SK-N-SH (cell line): Measurements from ENCODE around the gene TIAM2. TPM values are rescaled to one million over a fixed set of nuclear protein-coding genes. Genes with fewer than 3 reads are reported as not detected.

Source experiments
- CTCF ChIA-PET: fragments of 300-600, 350-600 bp; formaldehyde crosslinking; extraction: SDS; loops from one replicate; lab custom pipeline; 2021; lab: Yijun Ruan, JAX
- POLR2A ChIA-PET: fragments of 350-600 bp; sonication (Branson Sonifier 250); formaldehyde crosslinking; extraction: SDS; loops from one replicate; lab custom pipeline; 2020; ENCODE audit warnings: antibody characterized with exemption, inconsistent platforms; lab: Yijun Ruan, JAX
- DNase-seq: peaks from one replicate; pipeline ENCODE4 v3.0.0; 2012
- H2AFZ ChIP-seq: fragments of 200-600 bp; sonication (generic); 2 replicates; pipeline ENCODE4 v1.8.1; 2016; ENCODE audit warnings: antibody characterized with exemption, mild to moderate bottlenecking, low read depth
- H3F3A ChIP-seq: fragments of 200-600 bp; sonication (generic); replicated peaks from 2 replicates; pipeline ENCODE3; 2016; ENCODE audit warnings: antibody characterized with exemption, mild to moderate bottlenecking; ENCODE audit not compliant: insufficient read depth
- H3K27ac ChIP-seq, 2 experiments: fragments of 200-500 bp in 1 of 2; fragments of 200-600 bp in 1 of 2; sonication (Bioruptor generic) in 1 of 2; sonication (generic), shearing (Covaris generic) in 1 of 2; 2 replicates each; pipeline versions ENCODE4 v1.5.1 to v1.6.1; 2014 to 2016; ENCODE audit warnings: low read depth in 2 of 2, inconsistent platforms in 1 of 2, low read length in 1 of 2, mild to moderate bottlenecking in 1 of 2, mixed read lengths in 1 of 2
- H3K27me3 ChIP-seq: fragments of 200-600 bp; sonication (generic), shearing (Covaris generic); 2 replicates; pipeline ENCODE4 v1.6.1; 2016; ENCODE audit warnings: mixed run types; ENCODE audit not compliant: insufficient read depth
- H3K36me3 ChIP-seq, 2 experiments: fragments of 200-500 bp in 1 of 2; fragments of 200-600 bp in 1 of 2; sonication (Bioruptor generic) in 1 of 2; sonication (generic) in 1 of 2; replicated peaks in 1 of 2; 2 replicates each; pipeline versions ENCODE3 to v1.5.1; 2014 to 2016; ENCODE audit warnings: low read length in 1 of 2, mild to moderate bottlenecking in 1 of 2; ENCODE audit not compliant: insufficient read depth in 2 of 2, control insufficient read depth in 1 of 2
- H3K4me1 ChIP-seq, 2 experiments: fragments of 200-500 bp in 1 of 2; fragments of 200-600 bp in 1 of 2; sonication (Bioruptor generic) in 1 of 2; sonication (generic), shearing (Covaris generic) in 1 of 2; 2 replicates each; pipeline versions ENCODE4 v1.5.1 to v1.6.1; 2014 to 2016; ENCODE audit warnings: low read depth in 1 of 2, low read length in 1 of 2, mixed run types in 1 of 2; ENCODE audit not compliant: insufficient read depth in 2 of 2, control insufficient read depth in 1 of 2
- H3K4me2 ChIP-seq: fragments of 200-600 bp; sonication (generic), shearing (Covaris generic); 2 replicates; pipeline ENCODE4 v1.6.1; 2017; ENCODE audit warnings: mixed run types
- H3K4me3 ChIP-seq, 2 experiments: fragments of 200-500 bp in 1 of 2; fragments of 200-600 bp in 1 of 2; sonication (Bioruptor generic) in 1 of 2; sonication (generic), shearing (Covaris generic) in 1 of 2; 2 replicates each; pipeline versions ENCODE4 v1.5.1 to v1.8.1; 2014 to 2016; ENCODE audit warnings: low read depth in 2 of 2, inconsistent platforms in 1 of 2, low read length in 1 of 2, mild to moderate bottlenecking in 1 of 2, mixed read lengths in 1 of 2, moderate library complexity in 1 of 2
- H3K79me2 ChIP-seq: fragments of 200-600 bp; sonication (generic); 2 replicates; pipeline ENCODE4 v1.8.1; 2017; ENCODE audit warnings: mild to moderate bottlenecking; ENCODE audit not compliant: insufficient read depth
- H3K9ac ChIP-seq: fragments of 200-600 bp; sonication (generic); 2 replicates; pipeline ENCODE4 v1.6.1; 2017; ENCODE audit warnings: mixed run types
- H3K9me2 ChIP-seq: fragments of 200-600 bp; sonication (generic); 2 replicates; pipeline ENCODE4 v1.6.1; 2017; ENCODE audit warnings: mixed run types
- H3K9me3 ChIP-seq: fragments of 200-600 bp; sonication (generic); 2 replicates; pipeline ENCODE4 v1.6.1; 2017; ENCODE audit warnings: mixed run types, mild to moderate bottlenecking, moderate library complexity
- H4K20me1 ChIP-seq: fragments of 200-600 bp; sonication (generic); 2 replicates; pipeline ENCODE4 v1.6.1; 2017; ENCODE audit warnings: mild to moderate bottlenecking, mixed run types; ENCODE audit not compliant: insufficient read depth
- EP300 ChIP-seq, 2 experiments: IDR thresholded peaks; 2 replicates each; pipeline versions ENCODE4 v1.4.0 to v1.6.1; 2012; ENCODE audit warnings: borderline replicate concordance in 1 of 2, low read depth in 1 of 2, low read length in 1 of 2
- FOSL2 ChIP-seq: IDR thresholded peaks from 2 replicates; pipeline ENCODE4 v1.4.0; 2012; ENCODE audit warnings: low read depth, mild to moderate bottlenecking, moderate library complexity, borderline replicate concordance
- FOXM1 ChIP-seq: IDR thresholded peaks from 2 replicates; pipeline ENCODE4 v1.4.0; 2012; ENCODE audit warnings: low read depth, mild to moderate bottlenecking
- GABPA ChIP-seq: IDR thresholded peaks from 2 replicates; pipeline ENCODE4 v1.4.0; 2012; ENCODE audit warnings: low read depth, mild to moderate bottlenecking
- GATA2 ChIP-seq: sonication (generic); formaldehyde crosslinking; IDR thresholded peaks from 2 replicates; pipeline ENCODE4 v1.5.0; 2020; ENCODE audit warnings: mild to moderate bottlenecking, missing genetic modification reagents
- MEF2A ChIP-seq: IDR thresholded peaks from 2 replicates; pipeline ENCODE4 v1.4.0; 2012; ENCODE audit warnings: low read depth, borderline replicate concordance
- MXI1 ChIP-seq: IDR thresholded peaks from 2 replicates; pipeline ENCODE4 v1.6.1; 2012; ENCODE audit warnings: mild to moderate bottlenecking, low read depth, low read length, improper control_type of control experiment
- NFIC ChIP-seq: IDR thresholded peaks from 2 replicates; pipeline ENCODE4 v1.4.0; 2012; ENCODE audit warnings: borderline replicate concordance
- POLR2AphosphoS5 ChIP-seq: IDR thresholded peaks from 2 replicates; pipeline ENCODE4 v1.6.1; 2012; ENCODE audit warnings: low read depth, low read length
- RFX5 ChIP-seq: IDR thresholded peaks from 2 replicates; pipeline ENCODE4 v1.6.1; 2012; ENCODE audit warnings: mild to moderate bottlenecking, improper control_type of control experiment, low read length
- RXRA ChIP-seq: IDR thresholded peaks from 2 replicates; pipeline ENCODE4 v1.4.0; 2012; ENCODE audit warnings: low read depth, mild to moderate bottlenecking, borderline replicate concordance
- SIN3A ChIP-seq: IDR thresholded peaks from 2 replicates; pipeline ENCODE4 v1.6.1; 2012; ENCODE audit warnings: low read depth, mild to moderate bottlenecking, low read length, moderate library complexity, borderline replicate concordance
- SMC3 ChIP-seq: IDR thresholded peaks from 2 replicates; pipeline ENCODE4 v1.6.1; 2012; ENCODE audit warnings: low read depth, low read length, improper control_type of control experiment
- TEAD4 ChIP-seq: IDR thresholded peaks from 2 replicates; pipeline ENCODE4 v1.4.0; 2012; ENCODE audit warnings: mild to moderate bottlenecking, borderline replicate concordance; ENCODE audit not compliant: insufficient read depth
- WGBS: methylation state at CpG from one replicate; pipeline ENCODE4 v1.1.6; 2017; ENCODE audit warnings: low lambda C conversion rate; 5-methylcytosine and 5-hydroxymethylcytosine counted together
- polyA plus RNA-seq, 3 experiments: library from polyadenylated mRNA; depleted of rRNA; stranded (reverse); fragments of >200 nt; gene quantifications; 2 replicates each; pipeline ENCODE4 v1.2.3, GENCODE V29; 2012
- TF ChIP-seq, protein P1 (sequence below): IDR thresholded peaks from 2 replicates; pipeline ENCODE4; 2012
- TF ChIP-seq, protein P2 (sequence below): fragments of 200-600 bp; sonication (generic); IDR thresholded peaks from 2 replicates; pipeline ENCODE4 v1.6.1; 2017; ENCODE audit warnings: antibody characterized with exemption, mild to moderate bottlenecking, moderate library complexity
- TF ChIP-seq, protein P3 (sequence below): IDR thresholded peaks from 2 replicates; pipeline ENCODE4 v1.6.1; 2012; ENCODE audit warnings: mild to moderate bottlenecking, low read depth, low read length, moderate library complexity
- TF ChIP-seq, protein P4 (sequence below): IDR thresholded peaks from 2 replicates; pipeline ENCODE4 v1.4.0; 2012; ENCODE audit warnings: low read depth
- TF ChIP-seq, protein P5 (sequence below): IDR thresholded peaks from 2 replicates; pipeline ENCODE4 v1.4.0; 2012; ENCODE audit warnings: low read depth, borderline replicate concordance
- TF ChIP-seq, protein P6 (sequence below): IDR thresholded peaks from 2 replicates; pipeline ENCODE4 v1.4.0; 2012; ENCODE audit warnings: low read depth, borderline replicate concordance

The TIAM2 gene
- 10.2 and 13.6 TPM in 2 replicates for polyA plus RNA-seq (2012; rRNA removed)
- 10.2 and 10.3 TPM in 2 replicates for polyA plus RNA-seq (2012; cell fraction: cytosol; rRNA removed)
- 29.0 and 33.0 TPM in 2 replicates for polyA plus RNA-seq (2012; cell fraction: nucleus; rRNA removed)

DNA sequence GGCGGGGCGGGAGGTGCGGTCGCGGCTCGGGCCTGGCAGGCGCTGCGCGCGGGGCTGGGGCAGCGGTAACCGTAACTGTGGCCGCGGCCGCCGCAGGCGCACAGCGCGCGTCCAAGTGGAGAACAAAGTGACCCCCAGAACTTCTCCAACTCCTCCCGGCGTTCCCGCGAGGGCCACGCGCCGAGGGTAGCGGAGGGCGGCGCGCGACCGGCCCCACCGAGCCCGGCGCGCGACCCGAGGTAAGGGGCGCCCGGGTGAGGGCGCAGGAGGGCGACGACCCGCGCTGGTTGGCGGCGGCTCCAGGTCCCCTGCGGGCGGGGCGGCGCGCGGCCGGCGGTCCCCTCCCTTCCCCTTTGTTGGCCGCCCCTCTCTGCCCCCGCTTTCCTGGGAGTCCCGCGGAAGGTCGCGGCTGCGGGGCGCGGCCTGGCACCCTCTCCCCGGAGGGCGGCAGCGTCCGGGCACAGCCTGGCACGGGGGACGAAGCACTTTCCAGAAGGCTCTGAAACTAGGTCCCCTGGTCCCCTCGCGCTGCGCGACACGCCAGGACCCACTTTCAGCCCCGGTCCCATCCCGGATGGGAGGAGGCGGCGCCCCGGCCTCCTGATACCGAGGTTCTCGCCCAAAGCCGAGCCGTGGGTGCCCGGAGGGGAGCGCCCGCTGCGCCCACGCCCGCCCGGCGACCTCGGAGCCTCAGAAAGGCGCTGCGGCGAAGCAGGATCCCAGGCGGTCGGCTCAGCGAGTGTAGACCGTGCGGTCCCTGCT, at the start of gene TIAM2:
Gene TIAM2, plus strand, starts transcription at position 62 of the 762 bp plus-strand sequence. CDS start 133,909 bp downstream, outside the sequence.
- Histone ChIP-seq H3K9me3 (no peaks in the 10 kb centered on the region), H3K27ac (no peak within 1 kb of the TSS; a peak in 1 of 4 replicates), H3K79me2 (peaks cover 21% of the 10 kb centered on the region; the same call in 1 of the 2 replicates), H2AFZ (peak within 1 kb of the TSS; percentile 88), H3K9ac (peak within 1 kb of the TSS; percentile 82), H3F3A (peaks cover 4% of the 10 kb centered on the region), H3K4me2 (peak within 1 kb of the TSS; percentile 94), H3K27me3 (no peaks in the 10 kb centered on the region), H4K20me1 (no peaks in the 10 kb centered on the region), H3K4me1 (peaks cover 0 to 5% of the 10 kb centered on the region in 2 experiments; a peak in 2 of 4 replicates), H3K4me3 (peak within 1 kb of the TSS; percentile 75), H3K9me2 (no peaks in the 10 kb centered on the region), H3K36me3 (no peaks in the 10 kb centered on the region)
- CTCF ChIA-PET: no interaction called here
- peak; percentile 92 for DNase-seq
- POLR2A ChIA-PET: no interaction called here
- no CpG with 5 or more reads among the region's 102 CpGs for WGBS
- TF ChIP-seq, protein P1, sequence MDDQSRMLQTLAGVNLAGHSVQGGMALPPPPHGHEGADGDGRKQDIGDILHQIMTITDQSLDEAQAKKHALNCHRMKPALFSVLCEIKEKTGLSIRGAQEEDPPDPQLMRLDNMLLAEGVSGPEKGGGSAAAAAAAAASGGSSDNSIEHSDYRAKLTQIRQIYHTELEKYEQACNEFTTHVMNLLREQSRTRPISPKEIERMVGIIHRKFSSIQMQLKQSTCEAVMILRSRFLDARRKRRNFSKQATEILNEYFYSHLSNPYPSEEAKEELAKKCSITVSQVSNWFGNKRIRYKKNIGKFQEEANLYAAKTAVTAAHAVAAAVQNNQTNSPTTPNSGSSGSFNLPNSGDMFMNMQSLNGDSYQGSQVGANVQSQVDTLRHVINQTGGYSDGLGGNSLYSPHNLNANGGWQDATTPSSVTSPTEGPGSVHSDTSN: no peak
- TF ChIP-seq, protein P2, sequence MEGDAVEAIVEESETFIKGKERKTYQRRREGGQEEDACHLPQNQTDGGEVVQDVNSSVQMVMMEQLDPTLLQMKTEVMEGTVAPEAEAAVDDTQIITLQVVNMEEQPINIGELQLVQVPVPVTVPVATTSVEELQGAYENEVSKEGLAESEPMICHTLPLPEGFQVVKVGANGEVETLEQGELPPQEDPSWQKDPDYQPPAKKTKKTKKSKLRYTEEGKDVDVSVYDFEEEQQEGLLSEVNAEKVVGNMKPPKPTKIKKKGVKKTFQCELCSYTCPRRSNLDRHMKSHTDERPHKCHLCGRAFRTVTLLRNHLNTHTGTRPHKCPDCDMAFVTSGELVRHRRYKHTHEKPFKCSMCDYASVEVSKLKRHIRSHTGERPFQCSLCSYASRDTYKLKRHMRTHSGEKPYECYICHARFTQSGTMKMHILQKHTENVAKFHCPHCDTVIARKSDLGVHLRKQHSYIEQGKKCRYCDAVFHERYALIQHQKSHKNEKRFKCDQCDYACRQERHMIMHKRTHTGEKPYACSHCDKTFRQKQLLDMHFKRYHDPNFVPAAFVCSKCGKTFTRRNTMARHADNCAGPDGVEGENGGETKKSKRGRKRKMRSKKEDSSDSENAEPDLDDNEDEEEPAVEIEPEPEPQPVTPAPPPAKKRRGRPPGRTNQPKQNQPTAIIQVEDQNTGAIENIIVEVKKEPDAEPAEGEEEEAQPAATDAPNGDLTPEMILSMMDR: peak; percentile 16
- TF ChIP-seq, protein P3, sequence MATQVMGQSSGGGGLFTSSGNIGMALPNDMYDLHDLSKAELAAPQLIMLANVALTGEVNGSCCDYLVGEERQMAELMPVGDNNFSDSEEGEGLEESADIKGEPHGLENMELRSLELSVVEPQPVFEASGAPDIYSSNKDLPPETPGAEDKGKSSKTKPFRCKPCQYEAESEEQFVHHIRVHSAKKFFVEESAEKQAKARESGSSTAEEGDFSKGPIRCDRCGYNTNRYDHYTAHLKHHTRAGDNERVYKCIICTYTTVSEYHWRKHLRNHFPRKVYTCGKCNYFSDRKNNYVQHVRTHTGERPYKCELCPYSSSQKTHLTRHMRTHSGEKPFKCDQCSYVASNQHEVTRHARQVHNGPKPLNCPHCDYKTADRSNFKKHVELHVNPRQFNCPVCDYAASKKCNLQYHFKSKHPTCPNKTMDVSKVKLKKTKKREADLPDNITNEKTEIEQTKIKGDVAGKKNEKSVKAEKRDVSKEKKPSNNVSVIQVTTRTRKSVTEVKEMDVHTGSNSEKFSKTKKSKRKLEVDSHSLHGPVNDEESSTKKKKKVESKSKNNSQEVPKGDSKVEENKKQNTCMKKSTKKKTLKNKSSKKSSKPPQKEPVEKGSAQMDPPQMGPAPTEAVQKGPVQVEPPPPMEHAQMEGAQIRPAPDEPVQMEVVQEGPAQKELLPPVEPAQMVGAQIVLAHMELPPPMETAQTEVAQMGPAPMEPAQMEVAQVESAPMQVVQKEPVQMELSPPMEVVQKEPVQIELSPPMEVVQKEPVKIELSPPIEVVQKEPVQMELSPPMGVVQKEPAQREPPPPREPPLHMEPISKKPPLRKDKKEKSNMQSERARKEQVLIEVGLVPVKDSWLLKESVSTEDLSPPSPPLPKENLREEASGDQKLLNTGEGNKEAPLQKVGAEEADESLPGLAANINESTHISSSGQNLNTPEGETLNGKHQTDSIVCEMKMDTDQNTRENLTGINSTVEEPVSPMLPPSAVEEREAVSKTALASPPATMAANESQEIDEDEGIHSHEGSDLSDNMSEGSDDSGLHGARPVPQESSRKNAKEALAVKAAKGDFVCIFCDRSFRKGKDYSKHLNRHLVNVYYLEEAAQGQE: no peak
- TF ChIP-seq SIN3A: 0 out of 2 replicates have a peak, but pooled peaks have one; percentile 15
- no peak for TF ChIP-seq FOSL2
- TF ChIP-seq RXRA: no peak
- TF ChIP-seq, protein P4, sequence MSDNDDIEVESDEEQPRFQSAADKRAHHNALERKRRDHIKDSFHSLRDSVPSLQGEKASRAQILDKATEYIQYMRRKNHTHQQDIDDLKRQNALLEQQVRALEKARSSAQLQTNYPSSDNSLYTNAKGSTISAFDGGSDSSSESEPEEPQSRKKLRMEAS: peak; percentile 34; the same call in 1 of the 2 replicates
- TF ChIP-seq NFIC: no peak
- 0 out of 2 replicates have a peak, but pooled peaks have one; percentile 27 for TF ChIP-seq POLR2AphosphoS5
- no peak for TF ChIP-seq FOXM1
- TF ChIP-seq EP300 (IDR thresholded peaks at IDR 0.05; ENCODE audit: borderline replicate concordance in 1 of 2, low read depth in 1 of 2, low read length in 1 of 2): no peak
- TF ChIP-seq, protein P5, sequence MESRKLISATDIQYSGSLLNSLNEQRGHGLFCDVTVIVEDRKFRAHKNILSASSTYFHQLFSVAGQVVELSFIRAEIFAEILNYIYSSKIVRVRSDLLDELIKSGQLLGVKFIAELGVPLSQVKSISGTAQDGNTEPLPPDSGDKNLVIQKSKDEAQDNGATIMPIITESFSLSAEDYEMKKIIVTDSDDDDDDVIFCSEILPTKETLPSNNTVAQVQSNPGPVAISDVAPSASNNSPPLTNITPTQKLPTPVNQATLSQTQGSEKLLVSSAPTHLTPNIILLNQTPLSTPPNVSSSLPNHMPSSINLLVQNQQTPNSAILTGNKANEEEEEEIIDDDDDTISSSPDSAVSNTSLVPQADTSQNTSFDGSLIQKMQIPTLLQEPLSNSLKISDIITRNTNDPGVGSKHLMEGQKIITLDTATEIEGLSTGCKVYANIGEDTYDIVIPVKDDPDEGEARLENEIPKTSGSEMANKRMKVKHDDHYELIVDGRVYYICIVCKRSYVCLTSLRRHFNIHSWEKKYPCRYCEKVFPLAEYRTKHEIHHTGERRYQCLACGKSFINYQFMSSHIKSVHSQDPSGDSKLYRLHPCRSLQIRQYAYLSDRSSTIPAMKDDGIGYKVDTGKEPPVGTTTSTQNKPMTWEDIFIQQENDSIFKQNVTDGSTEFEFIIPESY: no peak
- no peak for TF ChIP-seq GABPA
- TF ChIP-seq MXI1: 0 out of 2 replicates have a peak, but pooled peaks have one; percentile 12
- TF ChIP-seq MEF2A: no peak
- TF ChIP-seq, protein P6, sequence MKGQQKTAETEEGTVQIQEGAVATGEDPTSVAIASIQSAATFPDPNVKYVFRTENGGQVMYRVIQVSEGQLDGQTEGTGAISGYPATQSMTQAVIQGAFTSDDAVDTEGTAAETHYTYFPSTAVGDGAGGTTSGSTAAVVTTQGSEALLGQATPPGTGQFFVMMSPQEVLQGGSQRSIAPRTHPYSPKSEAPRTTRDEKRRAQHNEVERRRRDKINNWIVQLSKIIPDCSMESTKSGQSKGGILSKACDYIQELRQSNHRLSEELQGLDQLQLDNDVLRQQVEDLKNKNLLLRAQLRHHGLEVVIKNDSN: no peak
- no peak for TF ChIP-seq TEAD4
- no peak for TF ChIP-seq GATA2 (CRISPR knock-in tag)
- no peak for TF ChIP-seq RFX5
- no peak for TF ChIP-seq SMC3
